Stimulated activated CD4-positive, alpha-beta T cell treated with anti-CD3 and anti-CD28 coated beads, TNF-alpha, amount 100 ng/mL, for 48 hours (primary cell): ENCODE measurements around the gene PIK3IP1.
"Not testable (repeated sequence)": the region's sequence is repeated elsewhere in the genome, so short reads cannot be mapped to it uniquely, and the experiment has no call there.

ENCODE experiments used
- DNase-seq, 3 donors: peaks; one replicate each; pipeline ENCODE4 v3.0.0-alpha.2; 2020; ENCODE audit warnings: low read depth in 3 of 3

The PIK3IP1 gene

GRCh38 chr22:31292236-31292989 is at the start of gene PIK3IP1:
PIK3IP1 (minus strand) TSS chr22:31292488; CDS start chr22:31292344, 144 bp downstream.
- DNase-seq: peak; percentile 60 to 74 (median 70)

- DNase-seq: no peak
Measured at GRCh38 chr22:31341386-31342088, 49.2 kb upstream of the PIK3IP1 start.

GRCh38 chr22:31340765-31341247 is 48.5 kb upstream of the PIK3IP1 start:
- no peak for DNase-seq

- DNase-seq: no peak
Measured at GRCh38 chr22:31340360-31340759, 48.1 kb upstream of the PIK3IP1 start.

GRCh38 chr22:31339148-31339832 is 47.0 kb upstream of the PIK3IP1 start:
- DNase-seq: no peak

- DNase-seq: peak in 1 of 3 donors; percentile 21
Measured at GRCh38 chr22:31337178-31337577, 44.9 kb upstream of the PIK3IP1 start.

GRCh38 chr22:31334329-31334728 is 42.0 kb upstream of the PIK3IP1 start:
- DNase-seq: no peak

GRCh38 chr22:31333641-31334040 is 41.4 kb upstream of the PIK3IP1 start:
- DNase-seq: no peak

GRCh38 chr22:31332886-31333285 is 40.6 kb upstream of the PIK3IP1 start:
- DNase-seq: no peak

GRCh38 chr22:31332010-31332409 is 39.7 kb upstream of the PIK3IP1 start:
- DNase-seq: no peak

GRCh38 chr22:31329453-31330215 is 37.3 kb upstream of the PIK3IP1 start:
- DNase-seq: no peak

GRCh38 chr22:31329029-31329428 is 36.7 kb upstream of the PIK3IP1 start:
- no peak for DNase-seq

GRCh38 chr22:31328544-31328960 is 36.3 kb upstream of the PIK3IP1 start:
- DNase-seq: no peak

- no peak for DNase-seq
Measured at GRCh38 chr22:31327806-31328543, 35.7 kb upstream of the PIK3IP1 start.

GRCh38 chr22:31326877-31327276 is 34.6 kb upstream of the PIK3IP1 start:
- DNase-seq: no peak

GRCh38 chr22:31323578-31324550 is 31.6 kb upstream of the PIK3IP1 start:
- no peak for DNase-seq

GRCh38 chr22:31321421-31321820 is 29.1 kb upstream of the PIK3IP1 start:
- DNase-seq: no peak

GRCh38 chr22:31314220-31314619 is 21.9 kb upstream of the PIK3IP1 start:
- not testable (repeated sequence) for DNase-seq

- DNase-seq: peak in 2 of 3 donors; percentile 39 to 63
Measured at GRCh38 chr22:31313366-31314147, 21.3 kb upstream of the PIK3IP1 start.
